PC-3 (cell line): Measurements from ENCODE around the gene NSRP1. TPM values are rescaled to one million over a fixed set of nuclear protein-coding genes. Genes with fewer than 3 reads are reported as not detected.

Source experiments
- ATAC-seq: fragments of 200-7000 bp; cut with Tn5 transposase; 2 replicates; pipeline ENCODE4 v1.9.1; 2020; ENCODE audit warnings: mild to moderate bottlenecking, moderate library complexity
- BruUV-seq: library from RNA; stranded (reverse); fragments of 400-500 nt; replicated peaks from 2 replicates; lab custom pipeline; 2021; lab: Mats Ljungman, UMichigan
- CTCF ChIA-PET: fragments of 300-600 bp; sonication (Branson Sonifier 250); formaldehyde crosslinking; loops from one replicate; lab custom pipeline; 2022; ENCODE audit warnings: antibody characterized with exemption; lab: Charles Lee
- POLR2A ChIA-PET: fragments of 300-600 bp; sonication (Branson Sonifier 250); formaldehyde crosslinking; loops from one replicate; lab custom pipeline; 2022; ENCODE audit warnings: antibody characterized with exemption; ENCODE audit not compliant: unreplicated experiment; lab: Charles Lee
- DNase-seq: peaks from one replicate; pipeline ENCODE4 v3.0.0-alpha.2; 2015
- H2AFZ ChIP-seq: fragments of 300-600 bp; sonication (generic); 2 replicates; pipeline ENCODE4 v1.6.0; 2016; ENCODE audit warnings: antibody characterized with exemption, low read length
- H3F3A ChIP-seq: fragments of 300-600 bp; sonication (generic); one replicate; pipeline ENCODE4 v1.6.0; 2017; ENCODE audit warnings: antibody characterized with exemption, low read length, control low read depth, mild to moderate bottlenecking; ENCODE audit not compliant: unreplicated experiment
- H3K27ac ChIP-seq: fragments of 300-600 bp; sonication (generic); 2 replicates; pipeline ENCODE4 v1.5.1; 2016; ENCODE audit warnings: mild to moderate bottlenecking, low read length
- H3K27me3 ChIP-seq: fragments of 300-600 bp; sonication (generic); 2 replicates; pipeline ENCODE4 v1.6.1; 2016; ENCODE audit warnings: low read length, mixed read lengths
- H3K36me3 ChIP-seq: fragments of 300-600 bp; sonication (generic); 2 replicates; pipeline ENCODE4 v1.6.1; 2016; ENCODE audit warnings: low read depth, mixed run types, low read length, mixed read lengths
- H3K4me1 ChIP-seq: fragments of 300-600 bp; sonication (generic); 2 replicates; pipeline ENCODE4 v1.5.1; 2016; ENCODE audit warnings: low read length; ENCODE audit not compliant: insufficient read depth
- H3K4me2 ChIP-seq: fragments of 300-600 bp; sonication (generic); 2 replicates; pipeline ENCODE4 v1.6.0; 2016; ENCODE audit warnings: low read length
- H3K4me3 ChIP-seq: fragments of 300-600 bp; sonication (generic); 2 replicates; pipeline ENCODE4 v1.5.1; 2016; ENCODE audit warnings: mild to moderate bottlenecking, low read length, mixed read lengths
- H3K79me2 ChIP-seq: fragments of 300-600 bp; sonication (generic); 2 replicates; pipeline ENCODE4 v1.6.1; 2017; ENCODE audit warnings: low read length, mixed read lengths
- H3K9ac ChIP-seq: fragments of 300-600 bp; sonication (generic); 2 replicates; pipeline ENCODE4 v1.6.0; 2016; ENCODE audit warnings: mild to moderate bottlenecking, low read length
- H3K9me2 ChIP-seq: fragments of 300-600 bp; sonication (generic); replicated peaks from 2 replicates; pipeline ENCODE4 v1.6.1; 2016; ENCODE audit warnings: mixed run types, low read length, mixed read lengths
- H3K9me3 ChIP-seq: fragments of 300-600 bp; sonication (generic); 2 replicates; pipeline ENCODE4 v1.6.1; 2016; ENCODE audit warnings: low read length, mixed read lengths
- H4K20me1 ChIP-seq: fragments of 300-600 bp; sonication (generic); 2 replicates; pipeline ENCODE4 v1.6.1; 2016; ENCODE audit warnings: low read length, mixed read lengths
- CTCF ChIP-seq: fragments of 300-600 bp; sonication (generic); conservative IDR thresholded peaks from 2 replicates; pipeline ENCODE4 v1.5.1; 2017; ENCODE audit warnings: antibody characterized with exemption, low read depth, mild to moderate bottlenecking, low read length
- EZH2 ChIP-seq: fragments of 300-600 bp; sonication (generic); IDR thresholded peaks from one replicate; pipeline ENCODE4 v1.6.1; 2017; ENCODE audit warnings: antibody characterized with exemption, mild to moderate bottlenecking, low read length; ENCODE audit not compliant: unreplicated experiment
- EZH2phosphoT487 ChIP-seq: fragments of 300-600 bp; sonication (generic); IDR thresholded peaks from 2 replicates; pipeline ENCODE4 v1.6.1; 2018; ENCODE audit warnings: mild to moderate bottlenecking, antibody characterized with exemption, low read length, borderline replicate concordance
- intact Hi-C: fragments of 100-400 bp; cut with micrococcal nuclease; formaldehyde crosslinking; loops from 2 replicates; pipeline ENCODE4 v1.9.0; 2023
- total RNA-seq: library from RNA; depleted of rRNA; stranded (reverse); fragments of >200 nt; gene quantifications from 2 replicates; pipeline ENCODE4 v1.2.3, GENCODE V29; 2014

The NSRP1 gene
- total RNA-seq, 1 experiment from 2014 or later, result 6.4 TPM

GRCh38 chr17:30103921-30104320, 12.7 kb upstream of the NSRP1 start:
- Histone ChIP-seq H3K4me3 (no peak overlapping the region), H3K4me1 (0 out of 2 replicates have a peak, but pooled peaks cover 4% of the 10 kb centered on the region), H3K9ac (no peak overlapping the region), H2AFZ (no peak overlapping the region), H3F3A (no peaks in the 10 kb centered on the region), H3K4me2 (no peak overlapping the region), H3K79me2 (no peaks in the 10 kb centered on the region), H4K20me1 (no peaks in the 10 kb centered on the region), H3K36me3 (no peaks in the 10 kb centered on the region), H3K27ac (no peak overlapping the region), H3K27me3 (no peaks in the 10 kb centered on the region), H3K9me2 (no peaks in the 10 kb centered on the region), H3K9me3 (no peaks in the 10 kb centered on the region)
- ATAC-seq, result no peak
- TF ChIP-seq CTCF, result no peak
- TF ChIP-seq EZH2phosphoT487, result no peak
- no peak for TF ChIP-seq EZH2
- BruUV-seq, result no TSS peak
- CTCF ChIA-PET, result interaction anchor here (1.6 kb wide), 1 partner anchor 133 kb away, joined by 32 read pairs; no protein-coding TSS in a partner anchor
- no peak for DNase-seq
- intact Hi-C loops, result loop anchor here (1.0 to 2.0 kb wide), 3 partner anchors 133 to 232 kb away; no protein-coding TSS in a partner anchor
- POLR2A ChIA-PET, result no interaction called here

GRCh38 chr17:30104575-30105339, 11.9 kb upstream of the NSRP1 start:
- Histone ChIP-seq H3K4me3 (peak overlapping the region; percentile 63), H3K9me2 (no peaks in the 10 kb centered on the region), H3F3A (no peaks in the 10 kb centered on the region), H3K27me3 (no peaks in the 10 kb centered on the region), H3K4me1 (0 out of 2 replicates have a peak, but pooled peaks cover 4% of the 10 kb centered on the region), H4K20me1 (no peaks in the 10 kb centered on the region), H3K36me3 (no peaks in the 10 kb centered on the region), H3K4me2 (peak overlapping the region; percentile 80), H3K9me3 (no peaks in the 10 kb centered on the region), H3K79me2 (no peaks in the 10 kb centered on the region), H3K9ac (no peak overlapping the region), H2AFZ (peak overlapping the region; percentile 89), H3K27ac (no peak overlapping the region)
- ATAC-seq, result peak; percentile 93
- CTCF ChIA-PET, result interaction anchor here (0.6 to 1.8 kb wide), 6 partner anchors 9 to 240 kb away, joined by 3 to 32 read pairs (median 4); no protein-coding TSS in a partner anchor
- intact Hi-C loops, result loop anchor here (1.0 to 2.0 kb wide), 3 partner anchors 132 to 232 kb away; no protein-coding TSS in a partner anchor
- POLR2A ChIA-PET, result interaction anchor here (1.0 kb wide), 1 partner anchor 9 kb away, joined by 3 read pairs; no protein-coding TSS in a partner anchor
- peak; percentile 72 for DNase-seq
- no TSS peak for BruUV-seq
- peak; percentile 83 for TF ChIP-seq CTCF
- no peak for TF ChIP-seq EZH2
- no peak for TF ChIP-seq EZH2phosphoT487
